IPS-NIHi11 (cell line): Measurements from ENCODE around the gene RUNX2.

ENCODE experiments used
- DNase-seq: peaks from one replicate; pipeline ENCODE4 v3.0.0; 2012; ENCODE audit warnings: mixed read lengths, low spot score

RUNX2 gene

DNA sequence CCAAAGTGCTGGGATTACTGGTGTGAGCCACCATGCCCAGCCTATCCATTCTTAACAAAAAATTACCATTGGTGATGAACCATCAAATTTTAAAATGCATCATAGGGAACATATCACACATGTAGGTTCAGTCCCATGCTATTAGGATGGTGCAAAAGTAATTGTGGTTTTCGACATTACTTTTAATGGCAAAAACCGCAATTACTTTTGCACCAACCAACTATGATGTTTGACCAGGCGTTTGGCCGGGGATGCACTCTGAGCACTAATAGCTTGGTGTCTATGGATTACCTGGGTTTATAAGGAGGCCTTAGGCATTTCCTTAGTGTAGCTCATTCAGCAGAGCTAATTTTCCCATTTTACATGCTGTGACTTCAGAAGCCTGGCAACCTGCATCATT lies 296.1 kb downstream of the RUNX2 start:
- no peak for DNase-seq

DNA sequence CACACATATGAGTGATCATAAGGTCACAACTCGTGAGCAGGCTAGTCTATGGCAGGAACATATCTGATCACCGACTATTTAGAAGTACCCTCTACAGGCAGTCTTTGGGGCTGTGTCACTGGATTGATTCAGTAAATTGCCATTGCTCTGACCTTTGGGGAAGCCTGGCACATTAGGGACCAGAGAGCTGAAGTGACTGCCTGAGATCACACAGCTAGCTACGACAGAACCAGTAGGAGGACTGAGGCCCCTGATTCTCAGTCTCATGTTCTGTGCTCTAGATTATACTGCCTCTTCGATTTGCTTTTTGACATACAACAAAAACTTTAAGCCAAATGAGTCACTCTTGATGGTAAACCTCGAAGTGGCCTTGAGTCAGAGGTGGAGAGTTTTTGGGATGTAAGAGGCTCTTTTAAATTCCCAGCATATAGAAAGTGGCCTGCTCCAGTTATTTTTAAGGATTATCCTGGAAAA lies 297.1 kb downstream of the RUNX2 start:
- DNase-seq: no peak

DNA sequence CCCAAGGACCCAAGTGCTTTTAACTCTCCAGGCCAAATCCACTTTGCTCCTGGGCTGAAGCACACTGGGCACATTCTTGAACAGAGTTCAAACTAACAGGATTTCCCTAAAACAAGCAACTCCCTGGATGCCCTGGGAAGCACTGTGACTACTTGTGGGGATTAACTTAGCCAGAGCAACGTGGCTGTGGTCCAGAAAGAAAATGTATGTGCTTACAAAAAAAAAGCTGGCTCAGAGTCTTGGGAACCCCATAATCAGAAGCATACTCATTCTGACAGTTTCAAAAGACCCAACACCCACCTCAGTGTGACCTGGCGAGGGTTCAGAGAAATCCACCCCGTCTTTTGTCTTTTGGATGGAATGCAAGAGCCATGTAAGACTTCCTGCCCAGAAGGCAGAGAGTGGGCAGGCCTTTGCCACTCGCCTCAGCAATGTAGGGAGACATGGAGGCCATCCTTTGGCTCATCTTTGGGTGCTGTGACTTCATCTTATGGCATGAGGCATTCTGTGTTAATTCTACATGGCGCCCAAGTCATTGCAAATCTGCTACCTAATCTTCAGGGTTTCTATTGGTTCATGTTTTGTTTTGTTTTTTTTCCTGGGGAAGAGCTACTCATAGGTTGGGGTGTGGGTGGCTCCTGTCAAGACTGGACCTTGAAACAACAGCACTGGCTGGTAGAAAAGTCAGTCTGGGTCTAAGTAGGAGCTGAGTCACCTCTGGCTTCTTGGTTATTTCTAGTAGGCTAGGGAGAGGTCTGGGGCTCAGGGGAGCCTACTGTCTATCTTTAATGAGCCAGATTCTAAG lies 298.2 kb downstream of the RUNX2 start:
- DNase-seq: no peak

DNA sequence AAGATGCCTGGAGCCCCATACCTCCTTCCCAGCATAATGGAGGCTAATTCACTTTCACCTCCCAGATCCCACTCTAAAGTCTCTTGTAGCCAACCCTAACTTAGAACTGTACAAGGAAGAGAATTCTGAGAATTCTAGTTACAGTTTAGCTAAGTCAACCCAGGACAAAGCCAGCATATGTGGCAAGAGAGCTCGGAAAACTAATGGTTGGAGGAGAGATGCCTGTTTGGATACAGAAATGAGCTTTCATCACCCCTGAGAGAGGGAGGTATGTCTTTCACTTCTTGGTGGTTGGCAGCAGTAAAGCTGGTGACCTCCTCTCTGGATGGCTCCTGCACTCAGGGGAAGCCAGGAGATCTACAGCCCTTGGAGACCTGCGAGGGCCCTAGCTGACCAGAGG lies 302.2 kb downstream of the RUNX2 start:
- DNase-seq: no peak

DNA sequence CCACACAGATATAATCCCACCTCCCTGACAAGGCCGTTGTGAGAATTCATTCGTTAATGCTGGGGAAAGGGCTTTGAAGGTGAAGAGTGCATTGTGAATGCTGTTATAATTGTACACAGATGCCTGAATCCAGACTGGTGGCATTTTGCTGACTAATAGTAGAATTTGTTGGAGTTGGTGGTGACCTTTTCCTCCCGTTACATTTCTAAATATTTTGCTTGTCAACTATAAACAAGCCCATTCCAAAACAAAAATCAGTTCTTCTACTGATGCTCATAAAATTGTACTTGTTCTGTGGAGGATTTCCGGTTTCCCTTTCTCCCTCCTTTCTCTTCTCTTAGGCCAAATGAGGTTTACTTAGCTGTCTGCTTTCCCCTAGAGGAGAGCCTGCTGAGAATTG lies 302.7 kb downstream of the RUNX2 start:
- DNase-seq: no peak

DNA sequence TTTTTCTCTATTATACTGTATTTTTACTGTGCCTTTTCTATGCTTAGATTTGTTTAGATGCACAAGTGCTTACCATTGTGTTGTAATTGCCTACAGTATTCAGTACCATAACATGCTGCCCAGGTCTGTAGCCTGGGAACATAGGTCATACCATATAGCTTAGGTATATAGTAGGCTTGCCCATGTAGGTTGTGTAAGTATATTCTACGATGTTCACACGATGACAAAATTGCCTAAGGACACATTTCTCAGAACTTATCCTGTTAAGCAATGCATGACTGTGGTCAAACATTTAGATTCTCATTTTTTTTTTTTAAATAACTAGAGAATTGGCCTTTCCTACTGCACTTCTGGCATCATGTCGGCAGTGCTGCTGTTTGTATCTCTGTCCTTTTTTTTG lies 303.3 kb downstream of the RUNX2 start:
- DNase-seq: no peak

DNA sequence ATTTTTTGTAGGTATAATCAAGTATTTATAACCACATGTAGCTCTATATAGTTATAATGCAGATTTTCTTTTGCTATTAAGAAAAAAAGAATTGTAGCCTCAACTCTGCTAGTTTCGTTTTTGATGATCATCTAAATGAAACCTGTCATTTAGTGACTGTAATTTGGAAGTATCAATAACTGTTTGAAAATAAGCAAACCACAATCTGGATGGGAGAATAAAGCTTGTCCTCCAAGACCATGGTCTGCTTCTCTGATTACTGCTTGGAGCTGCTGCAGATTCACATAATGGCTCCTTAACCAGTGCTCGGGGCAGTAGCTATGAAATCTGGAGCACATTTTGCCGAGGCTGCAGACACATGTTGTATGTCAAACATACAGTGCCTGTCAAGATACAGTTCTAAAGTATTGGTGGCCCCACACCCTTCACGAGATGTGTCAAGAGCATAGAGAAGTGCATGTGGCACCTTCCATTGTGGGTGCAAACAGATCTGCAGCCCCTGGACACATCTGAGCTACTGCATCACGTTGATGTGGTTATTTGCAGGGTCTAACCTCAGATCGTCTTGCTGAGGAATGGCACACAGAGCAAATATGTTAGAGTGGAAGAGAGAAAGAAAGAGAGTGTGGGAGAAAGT lies 305.3 kb downstream of the RUNX2 start:
- no peak for DNase-seq

DNA sequence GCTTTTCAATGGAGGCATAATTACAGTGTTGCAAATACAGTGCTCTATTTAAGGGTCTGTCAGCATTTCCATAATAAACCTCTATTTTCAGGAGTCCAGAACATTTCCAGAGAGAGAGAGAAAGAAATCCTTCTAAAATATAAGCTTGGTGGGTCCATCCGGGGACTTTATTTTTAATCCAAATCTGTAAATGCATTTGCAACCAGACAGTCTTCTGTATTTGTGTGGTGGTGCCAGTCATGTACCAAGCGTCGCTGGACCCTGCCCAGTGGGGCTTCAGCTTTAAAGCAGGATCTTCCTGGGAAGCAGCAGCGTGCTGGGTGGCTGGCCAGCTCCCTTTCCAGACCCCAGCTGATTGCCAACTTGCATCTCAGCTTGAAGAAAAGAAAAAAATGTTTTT lies 306.1 kb downstream of the RUNX2 start:
- DNase-seq: no peak

DNA sequence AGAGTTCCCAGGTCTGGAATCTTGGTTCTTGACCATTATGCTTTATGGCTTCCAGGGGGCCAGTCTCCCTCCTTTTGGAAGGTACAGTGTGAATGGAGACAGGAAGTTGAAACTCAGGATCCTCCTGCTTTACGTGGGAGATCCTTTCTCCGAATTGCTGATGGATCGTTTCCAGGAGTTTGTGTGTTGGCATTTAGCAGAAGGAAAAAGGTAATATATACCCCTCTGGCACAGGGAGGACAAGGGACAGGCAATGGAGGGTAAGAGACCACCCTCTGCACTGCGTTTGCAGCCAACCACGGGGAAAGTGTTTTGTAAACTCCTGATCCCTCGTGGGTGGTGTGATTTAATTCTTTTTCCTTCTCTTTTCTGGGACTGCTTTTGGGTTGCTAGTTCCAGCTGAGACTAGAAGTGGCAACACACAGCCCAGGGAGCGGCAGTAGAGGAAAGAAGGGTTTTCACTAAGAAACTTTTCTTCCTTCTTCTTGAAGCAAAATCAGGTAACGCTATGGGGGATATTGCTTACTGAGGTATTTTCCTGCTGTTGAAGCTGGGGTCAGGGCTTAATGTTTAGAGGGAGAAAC lies 307.2 kb downstream of the RUNX2 start:
- no peak for DNase-seq

DNA sequence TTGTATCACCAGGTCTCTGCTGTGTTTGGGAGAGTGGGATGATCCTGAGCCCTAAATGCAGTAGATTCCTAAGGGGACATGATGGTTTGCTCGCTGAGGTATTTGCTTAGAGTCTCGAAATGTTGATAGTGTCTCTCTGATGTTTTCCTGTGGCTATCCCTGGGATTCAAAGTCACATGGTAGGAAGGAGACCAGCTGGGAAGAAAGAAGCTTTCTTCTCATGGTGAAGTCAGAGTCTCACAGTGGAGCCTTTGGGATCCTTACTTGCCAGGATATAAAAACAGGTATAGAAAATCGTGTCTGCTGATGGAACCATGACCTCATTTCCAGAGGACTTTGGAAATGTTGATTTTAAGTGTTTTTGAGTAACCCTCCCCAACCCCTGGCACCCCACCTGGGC lies 308.9 kb downstream of the RUNX2 start:
- no peak for DNase-seq

DNA sequence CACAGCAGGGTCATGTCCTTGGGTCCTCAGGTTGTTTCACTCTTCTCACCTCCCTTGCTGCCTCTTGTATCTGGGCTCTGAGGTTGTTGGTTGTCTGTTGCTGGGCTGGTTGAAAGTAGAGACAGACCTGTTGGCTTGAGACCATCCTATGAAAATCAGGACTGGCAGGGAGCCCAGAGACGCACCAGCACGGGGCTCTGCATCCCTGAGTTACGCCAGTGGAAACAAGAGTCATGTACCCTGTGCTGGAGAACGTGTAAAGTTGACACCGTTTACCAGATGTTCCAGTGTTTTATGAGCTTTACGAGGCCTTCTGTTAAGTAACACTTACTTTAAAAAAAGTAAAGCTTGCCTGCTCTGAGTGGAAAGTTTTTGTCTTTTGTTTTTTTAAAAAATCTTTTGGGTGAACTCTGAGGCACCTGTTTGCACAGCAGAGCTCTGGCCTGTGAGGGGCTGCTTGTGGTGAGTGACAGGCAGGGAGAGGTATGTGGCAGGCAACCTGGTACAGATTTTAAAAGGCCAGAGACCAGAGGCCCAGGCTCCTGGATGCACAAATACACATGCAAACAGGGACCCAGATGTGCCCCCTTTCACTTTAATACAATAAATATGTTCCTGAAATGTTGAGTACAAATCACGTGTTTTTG lies 309.6 kb downstream of the RUNX2 start:
- no peak for DNase-seq

DNA sequence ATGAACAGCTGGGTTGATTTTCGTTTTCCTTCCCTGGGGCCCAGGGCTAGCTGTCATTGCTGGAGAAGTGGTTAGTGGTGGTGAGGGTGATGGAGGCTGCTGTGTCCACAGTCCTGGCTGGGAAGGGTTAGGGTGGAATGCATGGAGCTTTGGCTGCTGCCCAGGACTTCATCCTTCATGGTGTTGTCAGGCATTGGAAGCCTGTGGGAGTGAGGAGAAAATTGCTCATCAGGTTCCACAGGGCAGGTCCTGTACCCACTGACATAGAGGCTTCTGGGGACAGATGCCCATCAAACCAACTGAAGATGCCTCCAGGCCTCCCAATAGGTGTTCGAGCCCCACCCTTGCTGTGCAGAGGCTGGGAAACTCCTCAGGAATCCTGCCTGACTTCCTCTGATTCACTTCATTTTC lies 312.0 kb downstream of the RUNX2 start:
- no peak for DNase-seq

DNA sequence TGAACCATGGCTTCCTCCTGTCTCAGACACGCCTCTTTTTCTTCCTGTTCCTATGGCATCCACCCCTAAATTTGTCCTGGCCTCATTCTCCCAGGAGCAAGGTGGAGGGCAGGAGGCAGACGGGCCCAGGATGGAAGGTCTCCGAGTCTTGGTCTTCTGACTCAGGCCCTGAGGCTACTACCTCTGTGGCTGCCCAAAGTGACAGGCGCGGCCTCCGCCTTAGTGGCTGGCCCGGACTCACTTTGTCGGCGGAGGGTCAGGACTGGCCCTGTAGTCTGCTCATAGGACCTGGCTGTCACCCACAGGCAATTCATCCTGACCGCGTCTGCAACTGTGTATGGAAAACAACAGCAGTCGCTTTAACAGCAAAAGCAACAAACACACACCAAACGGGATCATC lies 312.7 kb downstream of the RUNX2 start:
- DNase-seq: no peak

DNA sequence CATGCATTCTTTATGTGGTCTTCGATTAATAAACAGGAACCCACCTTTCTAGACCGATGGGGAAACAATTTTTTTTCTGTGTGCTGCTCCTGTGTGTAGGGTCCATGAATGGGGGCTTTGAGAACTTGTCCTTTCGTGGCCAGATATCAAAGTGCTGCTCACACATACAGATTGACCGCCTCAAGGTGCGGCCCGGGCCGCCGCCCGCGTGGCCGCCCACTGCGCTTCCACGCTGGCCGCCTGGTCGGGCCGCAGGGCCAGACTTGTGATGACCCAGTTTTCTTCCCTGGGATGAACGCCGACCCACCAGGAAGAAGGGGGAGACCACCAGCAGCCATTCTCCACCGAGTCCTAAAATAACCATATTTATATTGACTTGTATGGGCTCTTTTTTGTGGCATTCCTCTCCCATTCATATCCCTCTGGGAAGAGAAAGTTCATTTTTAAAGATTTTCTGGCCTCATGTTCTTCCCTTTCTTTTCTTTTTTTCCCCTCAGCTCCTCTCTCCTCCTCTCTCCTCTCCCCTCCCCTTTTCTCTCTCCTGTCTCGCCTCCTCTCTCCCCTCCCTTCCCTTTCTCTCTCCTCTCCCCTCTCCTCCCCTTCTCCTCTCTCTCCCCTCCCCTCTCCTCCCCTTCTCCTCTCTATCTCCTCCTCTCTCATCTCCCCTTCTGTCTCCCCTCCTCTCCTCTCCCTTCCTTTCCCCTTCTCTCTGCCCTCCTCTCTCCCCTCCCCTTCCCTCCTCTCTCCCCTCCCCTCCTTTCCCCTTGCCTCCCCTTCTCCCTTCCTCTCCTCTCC lies 314.4 kb downstream of the RUNX2 start:
- no peak for DNase-seq

DNA sequence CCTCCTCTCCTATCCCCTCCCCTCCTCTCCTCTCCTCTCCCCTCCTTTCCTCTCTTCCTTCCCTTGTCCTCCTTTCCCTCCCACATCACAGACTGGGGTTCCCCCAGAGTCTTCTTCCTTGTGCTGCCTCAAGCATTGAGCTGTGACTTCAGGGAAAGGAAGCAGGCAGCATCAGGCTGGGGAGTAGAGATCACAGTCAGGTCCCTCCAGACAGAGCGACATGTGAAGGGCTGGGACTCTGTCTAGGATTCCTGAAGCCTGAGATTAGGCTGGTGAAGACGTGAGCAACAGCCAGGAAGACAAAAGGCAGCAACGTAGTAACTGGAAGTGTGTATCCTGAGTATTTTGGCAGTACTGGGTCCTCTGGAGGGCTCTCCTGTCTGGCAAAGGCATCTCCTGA lies 315.0 kb downstream of the RUNX2 start:
- DNase-seq: no peak

DNA sequence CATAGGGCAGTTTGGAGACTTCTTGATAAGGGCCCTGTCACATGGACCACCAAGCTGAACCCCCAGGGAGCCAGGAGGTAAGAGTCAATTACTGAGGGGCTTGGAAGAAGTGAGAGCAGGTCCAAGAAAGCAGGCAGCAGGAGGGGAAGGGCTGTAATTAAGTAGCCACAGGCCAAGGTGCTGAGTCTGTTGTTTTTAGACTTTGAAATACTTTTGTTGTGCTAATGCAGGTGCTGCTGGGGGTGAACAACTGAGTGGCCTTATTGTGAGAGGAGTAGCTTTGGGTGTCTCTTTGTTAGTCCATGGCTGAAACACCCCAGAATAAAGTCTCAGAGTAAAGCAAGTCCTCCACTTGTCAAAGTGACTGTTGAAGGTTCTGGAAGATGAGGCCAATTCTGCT lies 316.6 kb downstream of the RUNX2 start:
- peak; percentile 24 for DNase-seq

DNA sequence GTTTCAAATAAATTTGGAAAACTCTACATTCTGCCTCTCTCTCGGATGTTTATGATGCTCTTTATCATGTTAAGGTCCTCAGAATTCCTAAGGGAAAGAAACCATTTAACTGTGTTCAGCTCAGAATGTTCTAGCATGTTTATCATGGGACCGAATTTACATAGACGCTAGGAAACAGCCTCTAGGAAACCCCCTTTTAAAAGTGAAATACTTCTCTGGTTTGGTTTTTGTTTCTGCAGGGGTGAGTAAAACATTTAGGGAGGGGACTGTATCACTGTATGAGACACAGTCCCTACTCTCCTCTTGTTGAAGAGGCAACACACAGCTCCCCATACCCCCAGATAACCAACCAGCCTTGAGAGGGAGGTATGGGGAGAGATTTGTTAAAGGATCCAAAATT lies 317.2 kb downstream of the RUNX2 start:
- no peak for DNase-seq

DNA sequence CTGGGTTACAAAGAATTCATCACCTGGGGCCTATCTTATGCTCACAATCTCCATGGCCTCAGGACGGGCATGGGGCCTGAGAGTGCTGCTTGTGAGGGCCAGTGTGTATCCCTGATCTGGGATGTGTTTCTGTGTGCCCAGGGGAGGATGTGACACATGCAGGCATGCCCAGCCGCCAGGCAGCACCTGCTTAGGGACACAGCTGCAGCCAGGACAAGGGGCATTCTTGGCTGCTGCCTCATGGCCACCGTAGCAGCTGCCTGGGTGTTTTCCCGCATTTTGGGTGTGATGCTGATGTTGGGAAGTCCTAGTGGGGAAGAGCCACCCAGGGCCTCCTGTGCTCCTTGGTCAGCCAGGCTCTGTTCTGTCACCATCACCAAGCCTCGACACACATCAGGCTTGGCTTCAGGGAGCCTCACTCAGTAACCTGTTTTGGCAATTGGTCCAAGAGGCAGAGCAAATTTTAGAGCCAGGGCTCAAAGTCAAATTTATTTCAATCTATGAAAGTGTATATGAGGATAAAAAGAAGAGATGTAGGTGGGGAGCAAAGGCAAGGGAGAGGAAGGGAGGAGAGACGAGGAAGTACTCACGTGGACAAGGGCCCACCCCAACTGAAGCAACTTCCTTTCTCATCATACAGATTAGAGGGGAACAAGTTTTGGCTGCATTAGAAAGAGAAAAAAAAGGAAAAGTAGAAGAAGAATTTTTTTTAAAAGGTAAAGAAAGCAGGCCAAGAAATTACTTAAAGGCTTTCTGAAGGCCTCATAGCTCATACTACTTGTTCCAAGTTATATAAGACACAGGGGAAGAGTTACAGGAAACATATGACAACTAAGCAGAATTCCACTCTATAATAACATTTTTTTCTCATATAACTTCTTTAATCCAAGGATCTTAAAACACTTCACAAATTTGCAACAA lies 319.5 kb downstream of the RUNX2 start:
- DNase-seq: no peak

DNA sequence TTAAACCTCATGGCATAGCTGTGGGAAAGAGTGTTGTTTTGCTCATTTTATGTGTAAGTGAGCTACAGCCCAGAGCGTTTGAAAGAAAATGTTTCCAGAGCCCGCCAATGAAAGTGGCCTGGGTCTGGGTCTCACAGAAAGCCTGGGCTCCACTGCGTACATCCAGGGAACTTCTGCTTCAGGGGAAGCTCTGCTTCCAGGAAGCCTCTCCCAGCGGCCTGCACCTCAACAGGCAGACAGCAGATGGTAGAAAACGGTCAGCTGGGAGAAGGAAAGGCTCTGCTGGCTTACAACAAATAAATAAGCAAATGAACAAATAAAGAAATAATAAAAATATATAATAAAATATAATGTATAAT lies 320.1 kb downstream of the RUNX2 start:
- DNase-seq: no peak

DNA sequence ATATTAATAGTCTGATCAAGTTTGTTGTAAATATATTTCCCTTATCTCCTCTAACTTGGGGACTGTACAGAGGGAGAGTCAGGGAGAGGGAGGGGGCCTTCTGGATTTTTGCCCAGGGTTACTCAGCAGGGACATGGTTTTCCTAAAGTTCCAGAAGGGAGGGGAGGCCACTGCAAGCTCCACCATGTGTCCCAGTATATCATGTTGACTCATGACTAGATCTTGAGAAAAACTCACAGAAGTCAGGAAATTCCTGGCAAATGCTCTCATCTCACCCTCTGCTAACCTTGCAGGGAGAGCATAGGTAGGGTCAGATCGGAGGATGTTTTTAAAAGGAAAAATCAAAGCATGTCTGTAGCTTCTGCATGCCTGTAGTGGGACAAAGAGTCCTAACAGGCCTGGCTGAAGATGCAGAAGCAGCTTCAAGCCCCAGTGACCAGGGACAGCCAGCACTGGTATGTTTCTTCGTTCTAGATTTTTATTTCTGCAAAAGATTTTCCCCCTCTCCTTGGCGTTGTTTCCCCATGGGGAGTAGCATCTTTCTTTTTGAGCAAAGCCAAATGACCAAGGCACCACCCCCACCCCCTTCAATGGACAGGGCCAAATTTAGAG lies 322.5 kb downstream of the RUNX2 start:
- no peak for DNase-seq

DNA sequence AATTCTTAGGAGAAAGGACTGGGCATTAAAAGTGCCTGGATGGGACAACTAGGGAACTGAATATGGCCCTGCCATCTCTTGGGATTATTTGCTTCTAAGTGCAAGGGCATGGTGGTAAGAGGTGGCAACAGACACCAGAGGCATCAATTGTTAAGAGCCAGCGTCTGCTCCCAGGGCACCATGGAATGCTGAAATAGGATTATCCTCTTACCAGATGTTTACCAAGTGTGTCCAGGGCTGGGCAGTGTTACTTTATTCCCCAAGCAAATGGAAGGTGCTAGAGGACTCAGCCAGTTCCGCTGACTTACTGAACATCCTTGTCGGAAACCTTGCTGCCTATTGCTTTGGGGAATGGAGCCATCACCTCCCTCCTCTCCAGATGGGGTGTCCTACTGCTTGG lies 323.2 kb downstream of the RUNX2 start:
- no peak for DNase-seq
